K562 (cell line): ENCODE data around the gene C6orf62. TPM values are rescaled to one million over a fixed set of nuclear protein-coding genes. Genes with fewer than 3 reads are reported as not detected.
"Not testable (repeated sequence)": the region's sequence is repeated elsewhere in the genome, so short reads cannot be mapped to it uniquely, and the experiment has no call there.

Experiments
- ATAC-seq: fragments of 200-7000 bp; cut with Tn5 transposase; 3 replicates; pipeline ENCODE4 v1.9.1; 2020; ENCODE audit warnings: moderate library complexity
- BruUV-seq: library from RNA; stranded (reverse); fragments of 400-500 nt; replicated peaks from 2 replicates; lab custom pipeline; 2021; lab: Mats Ljungman, UMichigan
- CTCF ChIA-PET: fragments of 300-600 bp; formaldehyde crosslinking; extraction: SDS; loops from one replicate; lab custom pipeline; 2021; ENCODE audit warnings: low intra/inter-chr PET ratio; lab: Yijun Ruan, JAX
- POLR2A ChIA-PET: fragments of 300-600, 350-650 bp; sonication (Branson Sonifier 250); formaldehyde crosslinking; extraction: SDS; loops from one replicate; lab custom pipeline; 2021; ENCODE audit warnings: antibody characterized with exemption, inconsistent platforms; lab: Yijun Ruan, JAX
- DNase-seq, 4 experiments: peaks; one replicate each; pipeline versions ENCODE4 v3.0.0 to v3.0.0-alpha.2; 2011 to 2018; ENCODE audit warnings: low spot score in 3 of 4, mixed read lengths in 3 of 4; ENCODE audit errors: extremely low read depth in 1 of 4
- FAIRE-seq: peaks from 2 replicates; lab custom pipeline; 2011; peaks lifted over from hg19 to GRCh38; lab: Jason Lieb, UNC
- H2AFZ ChIP-seq: 2 replicates; pipeline ENCODE4 v1.6.0; 2011; ENCODE audit warnings: low read depth, low read length, control low read depth, inconsistent platforms
- H3K27ac ChIP-seq: fragments of 200-600 bp; 3 replicates; pipeline ENCODE4 v1.8.0; 2011; ENCODE audit warnings: low read depth, mild to moderate bottlenecking, control low read depth, inconsistent platforms, low read length, moderate library complexity, mixed read lengths; ENCODE audit errors: extremely low read depth
- H3K27me3 ChIP-seq, 2 experiments: fragments of 300-600 bp in 1 of 2; 2 replicates in 1 of 2; 3 replicates in 1 of 2; pipeline versions ENCODE4 v1.6.0 to v1.8.0; 2011; ENCODE audit warnings: inconsistent platforms in 2 of 2, low read length in 2 of 2, mild to moderate bottlenecking in 1 of 2, mixed read lengths in 1 of 2, moderate library complexity in 1 of 2; ENCODE audit not compliant: control insufficient read depth in 2 of 2, insufficient read depth in 2 of 2
- H3K36me3 ChIP-seq: fragments of 300-600 bp; 3 replicates; pipeline ENCODE4 v1.8.0; 2011; ENCODE audit warnings: mild to moderate bottlenecking, low read length, inconsistent platforms; ENCODE audit not compliant: control insufficient read depth, insufficient read depth
- H3K4me1 ChIP-seq, 2 experiments: fragments of 200-600 bp in 1 of 2; replicated peaks in 1 of 2; 2 replicates in 1 of 2; 3 replicates in 1 of 2; pipeline versions ENCODE4 v1.5.1 to v1.8.0; 2011; ENCODE audit warnings: inconsistent platforms in 2 of 2, low read length in 2 of 2, mild to moderate bottlenecking in 1 of 2, mixed read lengths in 1 of 2, moderate library complexity in 1 of 2; ENCODE audit not compliant: control insufficient read depth in 2 of 2, insufficient read depth in 2 of 2
- H3K4me2 ChIP-seq: 2 replicates; pipeline ENCODE4 v1.6.1; 2011; ENCODE audit warnings: low read length, control low read depth, inconsistent platforms, mixed read lengths; ENCODE audit not compliant: insufficient read depth
- H3K4me3 ChIP-seq: fragments of 200-600 bp; sonication (generic), shearing (Covaris generic); 2 replicates; pipeline ENCODE4 v1.5.1; 2016; ENCODE audit warnings: control low read depth, inconsistent platforms
- H3K79me2 ChIP-seq: fragments of 200-600 bp; 3 replicates; pipeline ENCODE4 v1.8.0; 2011; ENCODE audit warnings: low read length, inconsistent platforms; ENCODE audit not compliant: control insufficient read depth, insufficient read depth
- H3K9ac ChIP-seq, 2 experiments: 2 replicates each; pipeline versions ENCODE4 v1.6.0 to v1.6.1; 2011; ENCODE audit warnings: low read depth in 2 of 2, low read length in 2 of 2, control low read depth in 1 of 2, inconsistent platforms in 1 of 2, mild to moderate bottlenecking in 1 of 2, mixed read lengths in 1 of 2; ENCODE audit not compliant: insufficient read depth in 1 of 2
- H3K9me1 ChIP-seq: one replicate; pipeline ENCODE4 v1.6.0; 2011; ENCODE audit warnings: inconsistent platforms, mild to moderate bottlenecking, low read length, moderate library complexity; ENCODE audit not compliant: control insufficient read depth, insufficient read depth
- H3K9me3 ChIP-seq: replicated peaks from 2 replicates; pipeline ENCODE4 v1.5.1; 2011; ENCODE audit warnings: low read depth, low read length, inconsistent platforms; ENCODE audit not compliant: control insufficient read depth, insufficient read depth
- H4K20me1 ChIP-seq: replicated peaks from 2 replicates; pipeline ENCODE4 v1.6.1; 2011; ENCODE audit warnings: low read length, inconsistent platforms, mixed read lengths; ENCODE audit not compliant: control insufficient read depth, insufficient read depth
- CBFA2T2 ChIP-seq: fragments of 450-650 bp; conservative IDR thresholded peaks from 2 replicates; pipeline ENCODE4 v1.6.1; 2017; ENCODE audit warnings: mild to moderate bottlenecking
- CBFA2T3 ChIP-seq: fragments of 450-650 bp; IDR thresholded peaks from 2 replicates; pipeline ENCODE4 v1.6.1; 2017
- MAFG ChIP-seq: fragments of 450-650 bp; conservative IDR thresholded peaks from 2 replicates; pipeline ENCODE4 v1.6.1; 2016; ENCODE audit warnings: missing genetic modification characterization, missing compliant biosample characterization
- NFYB ChIP-seq: IDR thresholded peaks from 2 replicates; pipeline ENCODE4 v1.6.1; 2011; ENCODE audit warnings: mild to moderate bottlenecking, moderate library complexity; ENCODE audit not compliant: insufficient read length; ENCODE audit errors: extremely low read depth
- POLR2A ChIP-seq: fragments of 450-650 bp; conservative IDR thresholded peaks from 2 replicates; pipeline ENCODE4 v1.6.1; 2016
- RCOR1 ChIP-seq, 2 experiments: IDR thresholded peaks; 2 replicates each; pipeline ENCODE4 v1.6.1; 2012; ENCODE audit warnings: low read depth in 2 of 2, low read length in 2 of 2, borderline replicate concordance in 1 of 2, improper control_type of control experiment in 1 of 2
- TAL1 ChIP-seq: fragments of 450-650 bp; IDR thresholded peaks from 2 replicates; pipeline ENCODE4 v1.6.1; 2016; ENCODE audit warnings: mild to moderate bottlenecking
- TRIM25 ChIP-seq: fragments of 450-650 bp; IDR thresholded peaks from 2 replicates; pipeline ENCODE4 v1.7.0; 2016; ENCODE audit warnings: borderline replicate concordance
- ZEB2 ChIP-seq: fragments of 450-650 bp; IDR thresholded peaks from 2 replicates; pipeline ENCODE4 v1.6.1; 2016
- ZNF316 ChIP-seq: fragments of 450-650 bp; IDR thresholded peaks from 2 replicates; pipeline ENCODE4 v1.6.1; 2016
- WGBS: fragments of 100-300 bp; shearing (Covaris generic); methylation state at CpG from one replicate; pipeline ENCODE4 v1.1.6; 2016; ENCODE audit warnings: low coverage, mixed read lengths; ENCODE audit not compliant: insufficient coverage; ENCODE audit errors: missing lambda C conversion rate; 5-methylcytosine and 5-hydroxymethylcytosine counted together
- in situ Hi-C: fragments of 300-500 bp; cut with MboI; formaldehyde crosslinking; loops from 4 replicates; pipeline ENCODE4 v1.15.0; 2018; ENCODE audit warnings: inconsistent platforms, mixed read lengths
- intact Hi-C: fragments of 100-400 bp; cut with micrococcal nuclease; formaldehyde crosslinking; loops from 2 replicates; pipeline ENCODE4 v1.14.2; 2022
- polyA plus RNA-seq, 8 experiments: library from polyadenylated mRNA; depleted of rRNA in 4 of 8; stranded (reverse) in 5 of 8; unstranded in 3 of 8; fragments of >200 nt; fragmentation: Nextera tagmentation in 2 of 8; fragmentation: Illumina TruSeq in 1 of 8; extraction: Ambion mirVana in 2 of 8; extraction: Trizol in 1 of 8; gene quantifications; 2 replicates each; pipeline versions ENCODE4 v1.2.1 to v1.2.3, GENCODE V29; 2011 to 2014; ENCODE audit warnings: inconsistent platforms in 1 of 8, missing spikeins in 1 of 8
- total RNA-seq, 7 experiments: library from RNA; depleted of rRNA in 6 of 7; stranded (reverse); fragments of >200 nt in 6 of 7; fragmentation: Illumina TruSeq in 2 of 7; extraction: Trizol in 2 of 7; gene quantifications; 2 replicates each; pipeline versions ENCODE4 v1.2.1 to v1.2.3, GENCODE V29; 2011 to 2021; ENCODE audit warnings: low replicate concordance in 1 of 7

C6orf62 gene
- total and polyA plus RNA-seq, 9 of the 15 experiments (the other 6 are each of a cell fraction or from before 2014, with no cell fraction given), result 48.5 to 579 (median 111) TPM

- ChIA-PET CTCF (interaction anchor here (1.2 to 2.8 kb wide), 2 partner anchors 182 to 240 kb away, joined by 3 to 21 read pairs; no protein-coding TSS in a partner anchor), POLR2A (interaction anchor here (0.6 to 1.1 kb wide), 2 partner anchors 9 to 1291 kb away, joined by 3 to 4 read pairs; a partner anchor contains a TSS)
- Histone ChIP-seq H2AFZ (peak overlapping the region; percentile 44; the same call in 1 of the 2 replicates), H3K4me1 (peaks cover 0 to 10% of the 10 kb centered on the region in 2 experiments; a peak in 2 of 5 replicates)
- FAIRE-seq, H3K27me3 ChIP-seq, H4K20me1 ChIP-seq, H3K27ac ChIP-seq, H3K4me2 ChIP-seq, H3K36me3 ChIP-seq, H3K9ac ChIP-seq, H3K4me3 ChIP-seq, H3K79me2 ChIP-seq, DNase-seq, H3K9me3 ChIP-seq, ATAC-seq, H3K9me1 ChIP-seq: not testable (repeated sequence)
- intact Hi-C loops (loop anchor here (5.0 kb wide), 2 partner anchors 238 to 483 kb away; no protein-coding TSS in a partner anchor), in situ Hi-C loops (loop anchor here (10.0 kb wide), 1 partner anchor 190 kb away; no protein-coding TSS in a partner anchor)
- WGBS, result 67% methylated on average over 18 of the region's 20 CpGs
- BruUV-seq, result TSS peak; percentile 99
- TF ChIP-seq POLR2A, result peak; percentile 61
- peak; percentile 15 for TF ChIP-seq NFYB
Measured at GRCh38 chr6:24764833-24765828, 46.2 kb upstream of the C6orf62 start.

- H2AFZ ChIP-seq, result no peak overlapping the region
- ATAC-seq, result no peak
- WGBS, result 32% methylated on average over 3 of the region's 3 CpGs
- CTCF ChIA-PET, result no interaction called here
- BruUV-seq, result no TSS peak
- POLR2A ChIA-PET, result interaction anchor here (0.7 kb wide), 1 partner anchor 118 kb away, joined by 3 read pairs; no protein-coding TSS in a partner anchor
- intact Hi-C loops, result no loop called here
- no peak overlapping the region for H3K27ac ChIP-seq
- in situ Hi-C loops, result loop anchor here (10.0 kb wide), 1 partner anchor 189 kb away; no protein-coding TSS in a partner anchor
- H3K9me3 ChIP-seq, result no peaks in the 10 kb centered on the region
- no peak for DNase-seq
- H3K4me3 ChIP-seq, result no peak overlapping the region
- H3K27me3 ChIP-seq, result no peaks in the 10 kb centered on the region
- H3K4me1 ChIP-seq, result peaks cover 0 to 10% of the 10 kb centered on the region in 2 experiments; a peak in 2 of 5 replicates
- no peaks in the 10 kb centered on the region for H3K9me1 ChIP-seq
- H3K4me2 ChIP-seq, result no peak overlapping the region
- H3K36me3 ChIP-seq, result no peaks in the 10 kb centered on the region
- FAIRE-seq, result no peak
- H3K79me2 ChIP-seq, result no peaks in the 10 kb centered on the region
- H3K9ac ChIP-seq, result no peak overlapping the region
- H4K20me1 ChIP-seq, result no peaks in the 10 kb centered on the region
- TF ChIP-seq CBFA2T3, result peak; percentile 39; the same call in 1 of the 2 replicates
- TF ChIP-seq RCOR1 (IDR thresholded peaks at IDR 0.05; ENCODE audit: borderline replicate concordance in 1 of 2, low read depth in 2 of 2, low read length in 2 of 2), result peak in 1 of 2 experiments; percentile 17; a peak in 1 of 4 replicates
- TF ChIP-seq MAFG (tag), result peak; percentile 34; the same call in 1 of the 2 replicates
- TF ChIP-seq ZNF316, result 0 out of 2 replicates have a peak, but pooled peaks have one; percentile 18
- TF ChIP-seq ZEB2, result 0 out of 2 replicates have a peak, but pooled peaks have one; percentile 15
- TF ChIP-seq TAL1, result 0 out of 2 replicates have a peak, but pooled peaks have one; percentile 14
- TF ChIP-seq CBFA2T2, result 0 out of 2 replicates have a peak, but pooled peaks have one; percentile 11
- TF ChIP-seq TRIM25, result no peak
Measured at GRCh38 chr6:24763578-24763977, 44.6 kb upstream of the C6orf62 start.
